Esophagus squamous epithelium (tissue), 4 donors: ENCODE measurements around the gene ZNF45.

Experiments
- POLR2A ChIP-seq, 4 donors: fragments of 450-650 bp; IDR thresholded peaks; one replicate each; pipeline ENCODE4 v1.6.1; 2017; ENCODE audit warnings: antibody characterized with exemption in 4 of 4, mild to moderate bottlenecking in 4 of 4, moderate library complexity in 3 of 4
- TF ChIP-seq, protein P1 (sequence below), 6 experiments: fragments of 450-650 bp in 4 of 6; fragments of 200-600 bp in 2 of 6; sonication (generic) in 2 of 6; IDR thresholded peaks; one replicate each; pipeline ENCODE4 v1.5.1; 2016 to 2019; ENCODE audit warnings: antibody characterized with exemption in 6 of 6, mild to moderate bottlenecking in 4 of 6, moderate library complexity in 4 of 6

DNA sequence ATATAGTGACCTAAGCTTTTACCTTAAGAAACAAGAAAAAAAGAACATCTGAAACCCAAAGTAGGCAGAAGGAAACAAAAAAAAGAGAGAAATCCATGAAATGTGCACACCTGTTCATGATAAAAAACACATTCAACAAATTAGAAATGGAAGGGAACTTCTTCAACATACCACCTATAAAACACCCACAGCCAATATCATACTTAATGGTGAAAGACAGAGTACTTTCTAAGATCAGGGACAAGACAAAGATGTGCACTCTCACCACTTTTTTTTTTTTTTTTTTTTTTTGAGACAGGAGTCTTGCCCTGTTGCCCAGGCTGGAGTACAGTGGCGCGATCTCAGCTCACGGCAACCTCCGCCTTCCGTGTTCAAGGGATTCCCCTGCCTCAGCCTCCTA, 29.2 kb downstream of the ZNF45 start:
- TF ChIP-seq, protein P1, sequence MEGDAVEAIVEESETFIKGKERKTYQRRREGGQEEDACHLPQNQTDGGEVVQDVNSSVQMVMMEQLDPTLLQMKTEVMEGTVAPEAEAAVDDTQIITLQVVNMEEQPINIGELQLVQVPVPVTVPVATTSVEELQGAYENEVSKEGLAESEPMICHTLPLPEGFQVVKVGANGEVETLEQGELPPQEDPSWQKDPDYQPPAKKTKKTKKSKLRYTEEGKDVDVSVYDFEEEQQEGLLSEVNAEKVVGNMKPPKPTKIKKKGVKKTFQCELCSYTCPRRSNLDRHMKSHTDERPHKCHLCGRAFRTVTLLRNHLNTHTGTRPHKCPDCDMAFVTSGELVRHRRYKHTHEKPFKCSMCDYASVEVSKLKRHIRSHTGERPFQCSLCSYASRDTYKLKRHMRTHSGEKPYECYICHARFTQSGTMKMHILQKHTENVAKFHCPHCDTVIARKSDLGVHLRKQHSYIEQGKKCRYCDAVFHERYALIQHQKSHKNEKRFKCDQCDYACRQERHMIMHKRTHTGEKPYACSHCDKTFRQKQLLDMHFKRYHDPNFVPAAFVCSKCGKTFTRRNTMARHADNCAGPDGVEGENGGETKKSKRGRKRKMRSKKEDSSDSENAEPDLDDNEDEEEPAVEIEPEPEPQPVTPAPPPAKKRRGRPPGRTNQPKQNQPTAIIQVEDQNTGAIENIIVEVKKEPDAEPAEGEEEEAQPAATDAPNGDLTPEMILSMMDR (IDR thresholded peaks at IDR 0.05) = no peak
- TF ChIP-seq POLR2A (IDR thresholded peaks at IDR 0.05) = no peak
